HG03175 (cell line): ENCODE data around the gene DLG2.
"Not testable (repeated sequence)": the region's sequence is repeated elsewhere in the genome, so short reads cannot be mapped to it uniquely, and the experiment has no call there.

Source experiments
- ATAC-seq: cut with Tn5 transposase; IDR thresholded peaks from one replicate; pipeline ENCODE4 v1.9.1; 2021; ENCODE audit warnings: mild to moderate bottlenecking, moderate library complexity; ENCODE audit not compliant: unreplicated experiment

DLG2 gene

GRCh38 chr11:83480251-83480650 lies 2146.9 kb downstream of the DLG2 start:
- no peak for ATAC-seq

GRCh38 chr11:83477772-83478171 lies 2149.4 kb downstream of the DLG2 start:
- no peak for ATAC-seq

- no peak for ATAC-seq
Measured at GRCh38 chr11:83475760-83476159, 2151.4 kb downstream of the DLG2 start.

GRCh38 chr11:83473743-83474142 lies 2153.4 kb downstream of the DLG2 start:
- ATAC-seq = no peak

GRCh38 chr11:83472806-83473205 lies 2154.3 kb downstream of the DLG2 start:
- ATAC-seq = no peak

- ATAC-seq = no peak
Measured at GRCh38 chr11:83471831-83472727, 2155.1 kb downstream of the DLG2 start.

- no peak for ATAC-seq
Measured at GRCh38 chr11:83467837-83468236, 2159.3 kb downstream of the DLG2 start.

- no peak for ATAC-seq
Measured at GRCh38 chr11:83464160-83464944, 2162.8 kb downstream of the DLG2 start.

GRCh38 chr11:83459798-83460197 lies 2167.3 kb downstream of the DLG2 start:
- no peak for ATAC-seq

GRCh38 chr11:83456566-83456965 lies 2170.6 kb downstream of the DLG2 start:
- ATAC-seq = no peak

GRCh38 chr11:83456075-83456474 lies 2171.1 kb downstream of the DLG2 start:
- no peak for ATAC-seq

- no peak for ATAC-seq
Measured at GRCh38 chr11:83455356-83455755, 2171.8 kb downstream of the DLG2 start.

GRCh38 chr11:83454674-83455073 lies 2172.5 kb downstream of the DLG2 start:
- ATAC-seq = no peak

GRCh38 chr11:83449338-83449913 lies 2177.7 kb downstream of the DLG2 start:
- ATAC-seq = peak; percentile 59

GRCh38 chr11:83448686-83449085 lies 2178.5 kb downstream of the DLG2 start:
- no peak for ATAC-seq

- not testable (repeated sequence) for ATAC-seq
Measured at GRCh38 chr11:83443880-83444279, 2183.3 kb downstream of the DLG2 start.

GRCh38 chr11:83441601-83442000 lies 2185.5 kb downstream of the DLG2 start:
- no peak for ATAC-seq

- no peak for ATAC-seq
Measured at GRCh38 chr11:83441171-83441570, 2186.0 kb downstream of the DLG2 start.

- ATAC-seq = peak; percentile 70
Measured at GRCh38 chr11:83438438-83438837, 2188.7 kb downstream of the DLG2 start.

- no peak for ATAC-seq
Measured at GRCh38 chr11:83437939-83438338, 2189.2 kb downstream of the DLG2 start.

- no peak for ATAC-seq
Measured at GRCh38 chr11:83436855-83437254, 2190.3 kb downstream of the DLG2 start.

- ATAC-seq = not testable (repeated sequence)
Measured at GRCh38 chr11:83434812-83435211, 2192.3 kb downstream of the DLG2 start.
